B cell (primary cell): ENCODE results near the gene KLHL30.

ENCODE experiments used
- EZH2 ChIP-seq: IDR thresholded peaks from 2 replicates; pipeline ENCODE4 v1.6.1; 2012; ENCODE audit warnings: borderline replicate concordance, low read depth, mild to moderate bottlenecking, moderate library complexity, low read length; ENCODE audit not compliant: insufficient read depth, poor library complexity, severe bottlenecking
- TF ChIP-seq, protein P1 (sequence below): fragments of 200-600 bp; IDR thresholded peaks from one replicate; pipeline ENCODE4 v1.8.0; 2022; ENCODE audit warnings: antibody characterized with exemption, mild to moderate bottlenecking

DNA sequence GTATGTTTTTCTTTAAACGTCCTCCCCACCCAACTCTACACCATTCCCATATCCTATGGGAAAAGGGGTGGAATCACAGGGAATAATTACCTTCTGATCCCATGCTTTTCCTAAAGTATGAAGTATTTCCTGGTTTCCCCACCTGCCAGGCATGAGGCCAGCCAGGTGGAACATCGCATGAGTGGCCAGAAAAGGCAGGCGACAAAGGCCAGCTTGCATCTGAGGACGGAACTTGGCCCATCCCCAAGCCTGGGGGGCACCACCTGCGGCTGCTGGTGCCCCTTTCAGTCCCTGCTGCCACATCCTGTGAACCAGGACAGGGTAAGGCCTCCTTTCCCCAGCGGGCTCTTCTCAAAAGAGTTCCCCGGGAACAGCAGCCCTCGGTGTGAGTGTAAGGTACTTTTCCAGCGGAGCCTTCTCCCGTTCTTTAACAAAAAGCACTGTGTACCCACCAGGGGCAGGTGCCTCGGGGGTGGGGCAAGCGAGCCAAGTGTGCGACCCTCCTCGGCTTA, 19.1 kb downstream of the KLHL30 start:
- no peak for TF ChIP-seq EZH2
- TF ChIP-seq, protein P1, sequence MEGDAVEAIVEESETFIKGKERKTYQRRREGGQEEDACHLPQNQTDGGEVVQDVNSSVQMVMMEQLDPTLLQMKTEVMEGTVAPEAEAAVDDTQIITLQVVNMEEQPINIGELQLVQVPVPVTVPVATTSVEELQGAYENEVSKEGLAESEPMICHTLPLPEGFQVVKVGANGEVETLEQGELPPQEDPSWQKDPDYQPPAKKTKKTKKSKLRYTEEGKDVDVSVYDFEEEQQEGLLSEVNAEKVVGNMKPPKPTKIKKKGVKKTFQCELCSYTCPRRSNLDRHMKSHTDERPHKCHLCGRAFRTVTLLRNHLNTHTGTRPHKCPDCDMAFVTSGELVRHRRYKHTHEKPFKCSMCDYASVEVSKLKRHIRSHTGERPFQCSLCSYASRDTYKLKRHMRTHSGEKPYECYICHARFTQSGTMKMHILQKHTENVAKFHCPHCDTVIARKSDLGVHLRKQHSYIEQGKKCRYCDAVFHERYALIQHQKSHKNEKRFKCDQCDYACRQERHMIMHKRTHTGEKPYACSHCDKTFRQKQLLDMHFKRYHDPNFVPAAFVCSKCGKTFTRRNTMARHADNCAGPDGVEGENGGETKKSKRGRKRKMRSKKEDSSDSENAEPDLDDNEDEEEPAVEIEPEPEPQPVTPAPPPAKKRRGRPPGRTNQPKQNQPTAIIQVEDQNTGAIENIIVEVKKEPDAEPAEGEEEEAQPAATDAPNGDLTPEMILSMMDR, result no peak
